ENCODE data around the gene MAP6.

Gene MAP6

DNA sequence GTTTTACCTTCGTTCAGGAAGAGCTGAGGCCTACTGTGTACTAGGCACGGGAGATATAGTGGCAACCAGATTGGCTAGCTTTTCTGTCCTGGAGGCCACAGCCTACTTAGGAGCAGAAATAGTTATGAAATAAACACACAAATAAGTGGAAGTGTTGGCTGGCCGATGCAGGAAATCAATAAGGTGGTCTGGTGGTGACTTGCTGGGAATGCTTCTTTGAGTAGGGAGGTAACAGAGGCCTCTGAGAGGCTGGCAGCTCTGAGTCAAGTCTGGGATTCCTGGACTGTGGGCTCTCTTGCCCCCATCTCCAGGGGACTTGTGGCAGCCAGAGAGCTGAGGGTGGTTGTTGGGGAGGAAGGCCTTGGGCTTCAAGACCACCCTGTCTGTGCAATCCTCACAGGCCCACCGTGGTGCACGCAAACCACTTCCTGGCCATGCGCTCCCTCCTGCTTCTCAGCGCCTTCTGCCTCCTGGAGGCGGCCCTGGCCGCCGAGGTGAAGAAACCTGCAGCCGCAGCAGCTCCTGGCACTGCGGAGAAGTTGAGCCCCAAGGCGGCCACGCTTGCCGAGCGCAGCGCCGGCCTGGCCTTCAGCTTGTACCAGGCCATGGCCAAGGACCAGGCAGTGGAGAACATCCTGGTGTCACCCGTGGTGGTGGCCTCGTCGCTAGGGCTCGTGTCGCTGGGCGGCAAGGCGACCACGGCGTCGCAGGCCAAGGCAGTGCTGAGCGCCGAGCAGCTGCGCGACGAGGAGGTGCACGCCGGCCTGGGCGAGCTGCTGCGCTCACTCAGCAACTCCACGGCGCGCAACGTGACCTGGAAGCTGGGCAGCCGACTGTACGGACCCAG, 102.7 kb downstream of the MAP6 start:
- DNase-seq: no peak

DNA sequence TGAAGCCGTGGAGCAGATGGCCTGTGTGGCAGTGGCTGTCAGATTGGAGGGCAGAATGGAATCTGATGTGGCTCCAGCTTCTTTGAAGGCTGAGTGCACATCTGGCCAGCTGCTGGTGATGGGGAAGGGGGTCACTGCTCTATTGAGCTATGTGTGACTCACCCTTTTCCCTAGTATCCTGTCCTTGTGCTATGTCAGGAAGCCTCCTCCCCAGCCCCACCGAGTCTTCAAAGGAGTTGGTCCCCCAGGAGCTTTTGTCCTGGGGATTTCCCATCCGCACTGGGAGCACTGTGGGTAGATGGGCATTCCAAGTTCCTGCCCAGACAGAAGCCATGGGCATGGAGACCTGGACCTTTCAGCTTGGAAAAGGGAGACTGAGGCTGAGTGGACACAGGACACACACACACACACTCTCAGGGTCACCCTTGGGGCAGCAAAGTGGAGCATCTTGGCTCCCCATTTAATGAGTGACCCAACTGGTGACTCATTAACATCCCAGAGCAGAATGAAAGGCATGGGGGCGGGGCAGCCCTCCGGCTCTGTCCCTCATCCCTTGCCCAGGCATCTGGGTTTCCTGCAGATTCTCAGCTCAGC, 103.5 kb downstream of the MAP6 start:
- DNase-seq: no peak

- DNase-seq: no peak
Observed at GRCh38 chr11:75563978-75564552, 104.8 kb downstream of the MAP6 start.

- DNase-seq: no peak
Observed at GRCh38 chr11:75563501-75563977, 105.3 kb downstream of the MAP6 start.

DNA sequence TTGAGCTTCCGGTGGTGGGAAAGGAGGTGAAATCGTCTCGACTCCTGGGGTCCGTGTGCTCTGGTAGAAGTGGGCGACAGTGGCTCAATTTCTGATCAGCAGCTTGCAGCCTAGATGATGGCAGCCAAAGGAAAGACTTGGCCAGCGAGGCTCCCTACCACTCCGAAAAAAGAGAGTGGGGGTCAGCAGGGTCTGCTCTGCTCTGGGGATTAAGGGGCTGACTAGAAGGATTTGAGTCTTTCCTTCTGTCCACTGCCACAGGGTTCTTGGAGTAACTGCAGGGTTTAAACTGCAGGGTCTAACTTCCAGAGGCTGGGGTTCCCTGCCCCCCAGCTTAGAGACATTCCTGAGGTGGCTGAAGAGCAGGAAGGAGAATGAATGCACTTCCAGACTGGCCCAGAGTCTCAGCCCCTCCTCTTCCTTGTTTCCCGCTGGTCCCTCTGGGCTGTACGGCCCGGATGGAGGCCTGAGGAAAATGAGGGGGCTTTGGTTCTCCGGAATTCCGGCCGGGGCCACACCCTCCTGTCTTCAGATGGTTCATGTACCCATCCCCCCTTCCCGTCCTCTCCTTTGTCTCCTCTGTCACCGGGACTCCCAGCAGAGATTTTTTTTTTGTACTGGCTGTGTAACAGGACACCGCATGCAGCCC, 105.9 kb downstream of the MAP6 start:
- DNase-seq: no peak

DNA sequence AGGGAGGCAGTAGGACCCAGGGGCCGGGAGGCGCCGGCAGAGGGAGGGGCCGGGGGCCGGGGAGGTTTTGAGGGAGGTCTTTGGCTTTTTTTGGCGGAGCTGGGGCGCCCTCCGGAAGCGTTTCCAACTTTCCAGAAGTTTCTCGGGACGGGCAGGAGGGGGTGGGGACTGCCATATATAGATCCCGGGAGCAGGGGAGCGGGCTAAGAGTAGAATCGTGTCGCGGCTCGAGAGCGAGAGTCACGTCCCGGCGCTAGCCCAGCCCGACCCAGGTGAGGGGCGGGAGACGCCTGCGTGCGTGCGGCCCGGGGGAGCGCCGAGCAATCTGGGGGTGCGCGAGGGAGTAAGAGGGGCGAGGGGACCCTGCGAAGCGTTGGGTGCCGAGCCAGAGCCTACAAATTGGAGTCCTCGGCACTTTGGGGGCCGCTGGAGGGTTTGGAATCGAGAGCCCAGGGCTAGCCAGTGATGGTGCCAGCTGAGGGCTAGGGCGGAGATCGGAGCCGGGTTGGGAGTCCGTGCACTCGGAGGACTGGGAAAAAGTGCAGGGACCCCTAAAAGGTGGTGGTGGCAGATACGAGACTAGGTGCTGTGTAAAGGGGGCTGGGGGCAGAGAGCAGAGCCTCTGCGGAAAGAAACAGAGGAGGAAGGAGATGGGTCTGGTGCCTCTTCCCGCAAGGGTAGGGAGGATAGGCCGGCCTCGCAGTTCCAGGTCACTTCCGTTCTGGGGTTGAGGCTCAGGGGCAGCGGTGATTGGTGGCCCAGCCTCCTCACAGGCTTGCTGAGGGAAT, 106.6 kb downstream of the MAP6 start, which contains the start of gene SERPINH1:
Gene SERPINH1 (plus strand): TSS at position 206 of the 788 bp plus-strand sequence. CDS start 4,097 bp downstream, outside the sequence.
- DNase-seq: peak; percentile 46

- no peak for DNase-seq
Observed at GRCh38 chr11:75561426-75562047, 107.3 kb downstream of the MAP6 start.

GRCh38 chr11:75560644-75561043, 108.2 kb downstream of the MAP6 start:
- DNase-seq: no peak

DNA sequence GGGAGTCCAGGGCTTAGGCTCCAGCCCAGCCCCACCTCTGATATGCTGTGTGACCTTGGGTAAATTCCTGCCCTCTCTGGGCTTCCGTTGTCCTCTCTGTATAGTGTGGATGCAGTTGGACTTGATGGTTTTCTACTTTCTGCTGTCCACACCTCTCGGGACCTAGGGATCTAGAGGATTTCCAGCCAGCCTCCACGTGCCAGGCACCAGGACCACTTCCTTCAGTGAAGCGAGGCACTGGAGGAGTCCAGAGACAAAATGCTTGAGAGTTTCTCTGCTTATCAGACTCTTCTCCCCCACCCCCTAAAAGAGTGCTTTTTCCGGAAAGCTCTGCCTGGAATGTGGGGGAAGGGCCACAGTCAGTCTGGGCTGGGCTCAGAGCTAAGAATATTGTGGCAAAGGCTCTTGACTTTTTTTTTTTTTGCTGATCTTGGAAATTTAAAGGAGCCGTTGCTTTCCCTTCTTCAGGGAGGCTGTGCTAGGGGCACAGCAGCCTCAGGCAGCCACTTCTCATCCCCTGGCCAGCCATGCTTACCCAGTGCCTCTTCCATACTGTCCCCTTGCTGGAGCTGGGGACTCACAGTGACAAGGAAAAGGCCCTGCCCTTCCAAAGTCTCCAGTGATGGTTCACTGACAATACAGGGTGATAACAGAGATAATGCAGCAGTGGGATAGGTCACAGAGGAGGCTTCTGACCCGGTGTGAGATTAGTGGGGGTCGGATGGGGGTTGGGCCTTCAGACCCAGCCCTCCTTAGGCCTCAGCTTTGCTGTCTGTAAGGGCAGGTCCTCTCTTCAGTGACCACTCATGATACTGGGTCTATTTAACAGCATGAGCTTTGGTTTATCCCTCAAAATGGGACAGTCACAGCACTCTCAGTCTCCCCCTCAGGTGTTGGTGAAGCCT, 109.6 kb downstream of the MAP6 start:
- DNase-seq: no peak

- DNase-seq: no peak
Observed at GRCh38 chr11:75557666-75558494, 111.0 kb downstream of the MAP6 start.

DNA sequence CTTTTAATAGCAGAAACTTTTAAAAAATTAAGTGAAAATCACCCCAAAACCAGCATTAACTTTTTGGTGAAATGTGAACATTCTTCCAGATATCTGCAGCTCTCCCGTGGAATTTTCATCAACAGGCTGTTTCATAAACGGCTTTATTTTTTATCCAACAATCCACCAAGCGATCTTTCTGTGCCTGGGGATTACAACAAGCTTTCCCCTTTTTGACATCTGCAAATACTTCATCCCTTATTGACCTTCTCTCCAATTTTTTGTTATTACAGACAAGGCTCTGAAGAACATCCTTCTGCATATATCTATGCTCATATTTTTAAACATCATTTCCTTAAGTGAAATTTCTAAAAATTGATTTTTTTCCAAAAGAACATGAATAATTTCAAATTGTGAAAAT, 112.6 kb downstream of the MAP6 start:
- DNase-seq: no peak

DNA sequence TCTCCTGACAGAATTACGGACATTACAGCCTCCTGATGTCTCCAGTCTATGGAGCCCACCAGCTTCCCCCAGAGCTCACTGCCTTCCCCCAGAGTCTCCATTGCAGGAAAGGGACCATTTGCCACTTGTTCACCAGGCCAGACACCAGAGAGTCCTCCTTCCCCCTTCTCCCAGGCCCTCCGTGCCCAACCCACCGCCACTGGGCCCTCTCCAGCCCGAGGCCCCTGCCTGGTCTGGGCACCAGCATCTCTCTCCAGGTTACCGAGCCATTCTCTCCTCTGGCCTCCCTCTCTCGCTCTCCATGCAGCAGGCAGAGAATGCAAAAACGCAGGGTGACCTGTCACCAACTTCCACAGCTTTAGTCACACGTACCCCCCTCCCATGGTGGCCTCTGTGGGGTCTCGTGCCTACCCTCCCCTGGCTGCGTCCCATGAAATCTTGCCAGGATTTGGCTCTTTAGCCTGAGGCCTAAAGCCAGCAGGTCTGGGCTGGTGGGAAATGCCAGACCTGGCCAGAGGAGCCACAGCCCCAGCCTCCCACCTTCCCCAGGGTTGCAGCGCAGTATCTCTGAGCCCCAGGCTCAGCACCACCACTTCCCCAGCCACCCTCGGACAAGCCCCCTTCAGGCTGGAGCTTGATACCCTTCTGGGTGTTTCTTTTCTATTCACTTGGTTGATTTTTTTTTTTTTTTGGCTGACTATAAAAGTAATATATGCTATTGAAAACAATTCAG, 113.6 kb downstream of the MAP6 start:
- DNase-seq: no peak

- no peak for DNase-seq
Observed at GRCh38 chr11:75554258-75555022, 114.4 kb downstream of the MAP6 start.

GRCh38 chr11:75553889-75554257, 115.0 kb downstream of the MAP6 start:
- no peak for DNase-seq

- DNase-seq: no peak
Observed at GRCh38 chr11:75553182-75553581, 115.7 kb downstream of the MAP6 start.

GRCh38 chr11:75549370-75549958, 119.4 kb downstream of the MAP6 start:
- DNase-seq: no peak

DNA sequence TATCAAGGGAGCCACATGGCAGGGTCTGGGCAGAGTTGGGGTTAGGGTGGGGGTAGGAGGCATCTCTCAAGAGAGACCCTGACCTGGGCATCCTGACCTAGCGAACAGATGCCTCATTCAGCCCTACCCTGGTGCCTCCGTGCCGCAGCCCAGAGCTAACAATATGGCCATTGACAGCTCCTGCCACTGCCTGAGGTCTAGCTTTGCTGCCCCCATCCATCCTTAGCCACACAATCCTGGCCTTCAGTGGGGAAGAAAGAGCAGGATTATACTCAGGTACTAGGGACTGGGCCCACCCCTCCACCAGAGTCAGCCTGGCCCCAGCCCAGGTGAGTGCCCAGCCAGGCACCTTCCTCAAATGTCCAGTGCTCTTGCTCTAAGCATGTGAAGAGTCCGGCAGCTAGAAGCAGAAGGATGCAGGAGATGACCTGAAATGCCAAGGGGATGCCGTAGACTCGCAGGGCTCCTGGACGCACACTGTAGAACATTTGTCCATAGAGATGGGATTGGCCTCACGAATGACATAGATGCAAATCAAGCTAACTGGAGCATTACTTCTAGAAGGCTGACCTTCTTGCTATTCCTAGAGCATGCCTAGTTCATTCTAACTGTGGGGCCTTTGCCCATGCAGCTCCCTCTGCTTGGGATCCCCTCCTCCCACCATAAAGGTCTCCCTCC, 120.1 kb downstream of the MAP6 start:
- no peak for DNase-seq
